ENCODE data around the gene FCHSD2. TPM values are rescaled to one million over a fixed set of nuclear protein-coding genes. Genes with fewer than 3 reads are reported as not detected.

FCHSD2 gene
- total RNA-seq, 4 donors from 2014 or later: 20.4 to 42.4 (median 26.4) TPM

DNA sequence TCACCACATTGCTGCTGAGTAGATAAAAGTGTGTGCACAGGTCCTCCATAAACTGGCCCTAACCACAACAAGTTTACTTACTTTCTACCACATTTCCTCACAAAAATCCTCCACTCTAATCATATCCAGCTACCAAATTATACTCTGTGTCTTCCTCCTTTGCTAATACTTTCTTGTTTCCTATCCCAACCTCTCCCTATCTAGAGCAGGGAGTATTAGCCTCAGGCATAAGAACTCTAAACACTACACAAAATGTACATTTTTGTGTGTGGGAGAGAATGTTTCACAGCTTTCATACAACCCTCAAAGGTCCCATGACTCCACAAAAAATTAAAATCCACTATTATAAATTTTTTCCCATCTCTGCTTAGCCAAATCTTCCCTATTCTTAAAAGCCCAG, 255.5 kb downstream of the FCHSD2 start:
- Histone ChIP-seq H3K27ac (replicated peaks in 1 of 4) (no peak overlapping the region), H3K27me3 (no peaks in the 10 kb centered on the region), H3K4me3 (no peak overlapping the region), H3K4me1 (no peaks in the 10 kb centered on the region), H3K9me3 (no peaks in the 10 kb centered on the region), H3K36me3 (peaks cover 13 to 70% (median 44%) of the 10 kb centered on the region in 4 donors)
- DNase-seq (ENCODE audit: extremely low spot score): no peak
- intact Hi-C loops (cut with DNase I): no loop called here
- no peak for TF ChIP-seq POLR2A (IDR thresholded peaks at IDR 0.05; ENCODE audit: low read depth)
- TF ChIP-seq POLR2AphosphoS5 (IDR thresholded peaks at IDR 0.05): no peak
- TF ChIP-seq EP300 (IDR thresholded peaks at IDR 0.05): no peak
- TF ChIP-seq CTCF (IDR thresholded peaks at IDR 0.05): no peak

- no peak for DNase-seq (ENCODE audit: extremely low spot score)
- Histone ChIP-seq H3K27me3 (no peaks in the 10 kb centered on the region), H3K9me3 (no peaks in the 10 kb centered on the region), H3K4me3 (no peak overlapping the region), H3K4me1 (no peaks in the 10 kb centered on the region), H3K27ac (replicated peaks in 1 of 4) (no peak overlapping the region), H3K36me3 (peaks cover 13 to 72% (median 44%) of the 10 kb centered on the region in 4 donors)
- intact Hi-C loops (cut with DNase I): no loop called here
- TF ChIP-seq POLR2A (IDR thresholded peaks at IDR 0.05; ENCODE audit: low read depth): no peak
- no peak for TF ChIP-seq EP300 (IDR thresholded peaks at IDR 0.05)
- TF ChIP-seq CTCF (IDR thresholded peaks at IDR 0.05): no peak
- TF ChIP-seq POLR2AphosphoS5 (IDR thresholded peaks at IDR 0.05): no peak
- 91% methylated on average over 3 of the region's 3 CpGs for WGBS
Measured at GRCh38 chr11:72885749-72886609, 256.1 kb downstream of the FCHSD2 start.

DNA sequence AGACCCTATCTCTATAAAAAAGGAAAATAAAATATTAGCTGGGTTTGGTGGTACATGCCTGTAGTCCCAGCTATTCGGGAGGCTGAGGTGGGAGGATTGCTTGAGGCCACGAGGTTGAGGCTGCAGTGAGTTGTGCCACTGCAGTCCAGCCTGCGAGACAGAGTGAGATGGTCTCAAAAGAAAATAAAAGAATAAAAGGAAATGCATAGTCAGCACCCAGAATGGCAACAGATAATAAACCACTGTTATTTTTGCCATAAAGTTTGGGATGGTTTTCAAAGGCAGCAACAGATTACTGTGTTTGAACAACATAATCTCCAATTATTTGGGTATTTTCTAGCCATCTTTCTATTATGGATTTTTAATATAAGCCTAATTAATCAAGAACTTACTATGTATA, 266.0 kb downstream of the FCHSD2 start:
- Histone ChIP-seq H3K9me3 (no peaks in the 10 kb centered on the region), H3K4me3 (no peak overlapping the region), H3K4me1 (peaks cover 0 to 5% (median 3%) of the 10 kb centered on the region in 4 donors), H3K36me3 (no peaks in the 10 kb centered on the region), H3K27ac (replicated peaks in 1 of 4) (no peak overlapping the region), H3K27me3 (no peaks in the 10 kb centered on the region)
- intact Hi-C loops (cut with DNase I): no loop called here
- 100% methylated on average over 3 of the region's 3 CpGs for WGBS
- no peak for DNase-seq (ENCODE audit: extremely low spot score)
- TF ChIP-seq EP300 (IDR thresholded peaks at IDR 0.05) (no peak), POLR2A (IDR thresholded peaks at IDR 0.05; ENCODE audit: low read depth) (no peak), POLR2AphosphoS5 (IDR thresholded peaks at IDR 0.05) (no peak), CTCF (IDR thresholded peaks at IDR 0.05) (no peak)

DNA sequence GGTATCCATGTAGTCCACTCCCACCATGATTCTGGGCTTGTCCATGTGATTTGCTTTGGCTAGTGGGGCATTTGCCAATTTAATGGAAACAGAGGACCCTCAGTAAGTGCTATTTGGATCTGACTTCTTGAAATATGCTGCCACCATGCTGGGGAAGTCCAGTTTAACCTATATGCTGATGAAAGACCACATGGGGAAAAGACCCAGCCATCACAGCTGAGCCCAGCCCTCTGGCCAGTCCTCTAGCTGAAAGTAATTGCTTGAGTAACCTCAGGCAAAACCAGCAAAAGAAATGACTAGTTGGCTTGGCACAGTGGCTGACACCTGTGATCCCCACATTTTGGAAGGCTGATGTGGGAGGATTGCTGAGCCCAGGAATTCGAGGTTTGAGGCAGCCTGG, 266.4 kb downstream of the FCHSD2 start:
- WGBS: 100% methylated on average over 1 of the region's 1 CpG
- H3K9me3 ChIP-seq: no peaks in the 10 kb centered on the region
- no peak overlapping the region for H3K27ac ChIP-seq (replicated peaks in 1 of 4)
- peaks cover 0 to 8% (median 7%) of the 10 kb centered on the region in 4 donors for H3K4me1 ChIP-seq
- TF ChIP-seq CTCF (IDR thresholded peaks at IDR 0.05): no peak
- no peak overlapping the region for H3K4me3 ChIP-seq
- no peak for DNase-seq (ENCODE audit: extremely low spot score)
- H3K27me3 ChIP-seq: no peaks in the 10 kb centered on the region
- H3K36me3 ChIP-seq: no peaks in the 10 kb centered on the region
- intact Hi-C loops (cut with DNase I): no loop called here

GRCh38 chr11:72872012-72872411, 270.1 kb downstream of the FCHSD2 start:
- DNase-seq (ENCODE audit: extremely low spot score): no peak
- peaks cover 0 to 8% (median 7%) of the 10 kb centered on the region in 4 donors for H3K4me1 ChIP-seq
- H3K36me3 ChIP-seq: peaks cover 0 to 6% (median 4%) of the 10 kb centered on the region in 4 donors
- no peaks in the 10 kb centered on the region for H3K27me3 ChIP-seq
- H3K4me3 ChIP-seq: no peak overlapping the region
- intact Hi-C loops (cut with DNase I): no loop called here
- TF ChIP-seq CTCF (IDR thresholded peaks at IDR 0.05) (no peak), POLR2AphosphoS5 (IDR thresholded peaks at IDR 0.05) (no peak), EP300 (IDR thresholded peaks at IDR 0.05) (no peak)
- H3K9me3 ChIP-seq: no peaks in the 10 kb centered on the region
- 98% methylated on average over 1 of the region's 1 CpG for WGBS
- no peak overlapping the region for H3K27ac ChIP-seq (replicated peaks in 1 of 4)
